Type B pancreatic cell (in vitro differentiated cells): ENCODE data around the gene TMEM129. TPM values are rescaled to one million over a fixed set of nuclear protein-coding genes. Genes with fewer than 3 reads are reported as not detected.
A peak's percentile ranks its signal among the peaks of the same experiment; 100 is the strongest.
"Not testable (repeated sequence)": the region's sequence is repeated elsewhere in the genome, so short reads cannot be mapped to it uniquely, and the experiment has no call there.

Experiments
- DNase-seq: peaks from one replicate; pipeline ENCODE4 v3.0.0; 2021; ENCODE audit warnings: mixed read lengths; ENCODE audit not compliant: unreplicated experiment; ENCODE audit errors: extremely low spot score
- H3K27ac Mint-ChIP-seq: 2 replicates; pipeline ENCODE4 v1.8.0; 2021; ENCODE audit warnings: mild to moderate bottlenecking, mixed read lengths
- H3K27me3 Mint-ChIP-seq: 2 replicates; pipeline ENCODE4 v1.8.0; 2021; ENCODE audit warnings: mixed read lengths
- H3K36me3 Mint-ChIP-seq: 2 replicates; pipeline ENCODE4 v1.8.0; 2021; ENCODE audit warnings: mixed read lengths
- H3K4me1 Mint-ChIP-seq: one replicate; pipeline ENCODE4 v1.8.0; 2021; ENCODE audit warnings: mixed read lengths; ENCODE audit not compliant: unreplicated experiment
- H3K4me3 Mint-ChIP-seq: 2 replicates; pipeline ENCODE4 v1.8.0; 2021; ENCODE audit warnings: mild to moderate bottlenecking, mixed read lengths
- H3K9me3 Mint-ChIP-seq: 2 replicates; pipeline ENCODE4 v1.8.0; 2021; ENCODE audit warnings: mixed read lengths
- CTCF ChIP-seq: fragments of 200-600 bp; sonication (generic); conservative IDR thresholded peaks from 2 replicates; pipeline ENCODE4 v1.5.0; 2021; ENCODE audit warnings: antibody characterized with exemption, mild to moderate bottlenecking
- total RNA-seq: library from RNA; stranded (reverse); gene quantifications from 2 replicates; pipeline ENCODE4 v1.2.1, GENCODE V29; 2021; ENCODE audit warnings: low replicate concordance

Gene TMEM129
- total RNA-seq, 1 donor from 2014 or later, result 38.5 TPM

- Mint-ChIP-seq H3K27me3 (no peaks in the 10 kb centered on the region), H3K9me3 (no peaks in the 10 kb centered on the region), H3K4me3 (no peak overlapping the region), H3K4me1 (peaks cover 8% of the 10 kb centered on the region), H3K27ac (no peak overlapping the region), H3K36me3 (peaks cover 22% of the 10 kb centered on the region)
- no peak for DNase-seq
- TF ChIP-seq CTCF, result no peak
These were observed 17.3 kb downstream of the TMEM129 start for GRCh38 chr4:1703867-1704266.

GRCh38 chr4:1701671-1702070, 19.5 kb downstream of the TMEM129 start:
- peaks cover 13% of the 10 kb centered on the region for H3K36me3 Mint-ChIP-seq
- not testable (repeated sequence) for DNase-seq, H3K9me3 Mint-ChIP-seq, H3K4me1 Mint-ChIP-seq, H3K4me3 Mint-ChIP-seq, H3K27ac Mint-ChIP-seq, H3K27me3 Mint-ChIP-seq

GRCh38 chr4:1695913-1696312, 25.2 kb downstream of the TMEM129 start:
- Mint-ChIP-seq H3K36me3 (peaks cover 20% of the 10 kb centered on the region), H3K27ac (no peak overlapping the region), H3K4me1 (no peaks in the 10 kb centered on the region), H3K9me3 (no peaks in the 10 kb centered on the region), H3K4me3 (no peak overlapping the region), H3K27me3 (no peaks in the 10 kb centered on the region)
- no peak for DNase-seq
- no peak for TF ChIP-seq CTCF

- DNase-seq, result no peak
- Mint-ChIP-seq H3K27me3 (no peaks in the 10 kb centered on the region), H3K9me3 (no peaks in the 10 kb centered on the region), H3K36me3 (peaks cover 21% of the 10 kb centered on the region), H3K27ac (peak overlapping the region; percentile 70), H3K4me1 (no peaks in the 10 kb centered on the region), H3K4me3 (no peak overlapping the region)
- TF ChIP-seq CTCF, result peak; percentile 97
These were observed 27.8 kb downstream of the TMEM129 start for GRCh38 chr4:1693131-1693896.

GRCh38 chr4:1691737-1692373, 29.3 kb downstream of the TMEM129 start:
- peaks cover 21% of the 10 kb centered on the region for H3K36me3 Mint-ChIP-seq

More at GRCh38 chr4:1691737-1692373, 29.3 kb downstream of the TMEM129 start:
- Mint-ChIP-seq H3K9me3 (no peaks in the 10 kb centered on the region), H3K27ac (no peak overlapping the region), H3K4me3 (no peak overlapping the region), H3K27me3 (no peaks in the 10 kb centered on the region), H3K4me1 (no peaks in the 10 kb centered on the region)
- no peak for TF ChIP-seq CTCF
- no peak for DNase-seq
